Stomach smooth muscle (tissue), 2 donors: ENCODE data around the gene ZCCHC14.
A peak's percentile ranks its signal among the peaks of the same experiment; 100 is the strongest.

ENCODE experiments used
- H3K27ac ChIP-seq: one replicate; pipeline ENCODE4 v1.7.0; 2013; ENCODE audit warnings: mild to moderate bottlenecking, low read length, inconsistent platforms
- H3K27me3 ChIP-seq, 2 donors: one replicate each; pipeline ENCODE4 v1.7.0; 2013; ENCODE audit warnings: low read length in 2 of 2; ENCODE audit not compliant: insufficient read depth in 2 of 2, control insufficient read depth in 1 of 2
- H3K36me3 ChIP-seq, 2 donors: one replicate each; pipeline ENCODE4 v1.7.0; 2013; ENCODE audit warnings: low read length in 2 of 2; ENCODE audit not compliant: control insufficient read depth in 2 of 2, insufficient read depth in 2 of 2
- H3K4me1 ChIP-seq: one replicate; pipeline ENCODE4 v1.7.0; 2013; ENCODE audit warnings: low read length; ENCODE audit not compliant: control insufficient read depth, insufficient read depth
- H3K4me3 ChIP-seq, 2 donors: one replicate each; pipeline ENCODE4 v1.7.0; 2013; ENCODE audit warnings: low read length in 2 of 2
- H3K9ac ChIP-seq, 2 donors: one replicate each; pipeline ENCODE4 v1.7.0; 2013; ENCODE audit warnings: low read length in 2 of 2, mild to moderate bottlenecking in 1 of 2
- H3K9me3 ChIP-seq, 2 donors: one replicate each; pipeline ENCODE4 v1.7.0; 2013; ENCODE audit warnings: low read length in 2 of 2; ENCODE audit not compliant: control insufficient read depth in 2 of 2
- donor health status: healthy.
- donor health status: Pancreatic carcinoma.

ZCCHC14 gene

DNA sequence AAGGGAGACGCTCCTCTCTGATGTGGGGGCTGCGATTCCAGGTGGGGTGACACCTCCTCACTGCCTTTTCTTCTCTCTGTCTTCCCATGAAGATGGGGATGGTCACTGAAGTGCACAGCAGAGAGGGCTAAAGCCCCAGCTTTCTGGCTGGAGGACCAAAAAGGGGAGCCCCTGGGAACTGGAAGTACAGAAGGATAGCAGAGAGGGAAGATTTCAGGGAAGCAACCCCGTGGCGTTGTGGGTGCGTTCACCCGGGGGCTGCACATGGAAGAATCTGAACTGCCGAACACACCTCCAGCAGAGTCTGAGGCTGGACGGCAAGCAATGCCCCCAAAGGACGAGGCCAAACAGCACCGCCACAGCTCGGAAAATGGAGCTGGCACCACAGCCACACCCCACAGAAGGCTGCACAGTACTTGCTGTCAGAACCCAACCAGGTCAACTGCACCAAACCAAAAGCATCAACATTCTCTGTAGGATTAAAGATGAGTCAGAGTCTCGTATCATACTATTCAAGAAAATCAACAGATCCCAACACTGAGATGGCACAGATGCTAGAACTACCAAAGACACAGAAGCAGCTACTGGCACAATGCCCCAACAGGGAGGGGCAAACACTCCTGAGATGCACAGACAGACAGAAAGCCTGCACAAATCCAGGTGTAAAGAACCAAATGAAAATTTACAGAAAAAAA is 50.8 kb downstream of the ZCCHC14 start:
- H3K27ac ChIP-seq = no peak overlapping the region
- H3K4me3 ChIP-seq = no peak overlapping the region
- no peak overlapping the region for H3K9ac ChIP-seq
- peaks cover 6% of the 10 kb centered on the region for H3K4me1 ChIP-seq
- peaks cover 0 to 4% of the 10 kb centered on the region in 2 donors for H3K9me3 ChIP-seq
- H3K27me3 ChIP-seq = no peaks in the 10 kb centered on the region
- H3K36me3 ChIP-seq = peaks cover 0 to 6% of the 10 kb centered on the region in 2 donors

DNA sequence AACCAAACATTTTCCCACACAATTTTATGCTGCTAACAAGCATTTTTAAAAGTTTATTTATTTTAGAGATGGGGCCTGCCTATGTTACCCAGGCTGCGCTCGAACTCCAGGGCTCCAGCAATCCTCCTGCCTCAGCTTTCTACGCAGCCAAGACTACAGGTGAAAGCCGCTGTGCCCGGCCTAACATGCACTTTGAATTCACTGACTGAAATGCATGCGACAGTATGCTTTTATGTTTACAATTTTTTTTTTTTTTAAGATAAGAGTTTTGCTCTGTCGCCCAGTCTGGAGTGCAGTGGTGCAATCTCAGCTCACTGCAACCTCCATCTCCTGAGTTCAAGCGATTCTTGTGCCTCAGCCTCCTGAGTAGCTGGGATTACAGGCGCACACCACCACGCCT is 52.9 kb downstream of the ZCCHC14 start:
- H3K9me3 ChIP-seq = peaks cover 0 to 4% of the 10 kb centered on the region in 2 donors
- H3K9ac ChIP-seq = no peak overlapping the region
- no peak overlapping the region for H3K4me3 ChIP-seq
- peaks cover 8% of the 10 kb centered on the region for H3K4me1 ChIP-seq
- peaks cover 0 to 4% of the 10 kb centered on the region in 2 donors for H3K36me3 ChIP-seq
- H3K27ac ChIP-seq = no peak overlapping the region
- no peaks in the 10 kb centered on the region for H3K27me3 ChIP-seq

DNA sequence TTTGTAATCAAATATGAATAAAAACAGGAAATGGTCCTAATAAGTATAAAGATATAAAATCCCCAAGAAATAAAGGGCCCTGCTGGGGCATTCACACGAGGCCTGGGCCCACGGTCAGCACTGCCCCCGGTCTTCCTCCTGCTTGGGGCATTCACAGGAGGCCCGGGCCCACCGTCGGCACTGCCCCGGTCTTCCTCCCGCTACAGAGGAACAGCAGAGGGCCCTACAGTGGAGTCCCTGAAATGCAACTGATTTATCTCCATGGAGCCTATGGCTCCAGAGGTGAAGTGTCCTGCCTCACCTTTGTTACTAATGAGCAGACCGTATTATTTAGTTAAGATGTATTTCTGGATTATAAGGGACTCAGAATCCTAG is 54.2 kb downstream of the ZCCHC14 start:
- Histone ChIP-seq H3K9me3 (no peaks in the 10 kb centered on the region), H3K36me3 (no peaks in the 10 kb centered on the region), H3K4me3 (no peak overlapping the region), H3K4me1 (peaks cover 8% of the 10 kb centered on the region), H3K9ac (no peak overlapping the region), H3K27me3 (no peaks in the 10 kb centered on the region), H3K27ac (no peak overlapping the region)

DNA sequence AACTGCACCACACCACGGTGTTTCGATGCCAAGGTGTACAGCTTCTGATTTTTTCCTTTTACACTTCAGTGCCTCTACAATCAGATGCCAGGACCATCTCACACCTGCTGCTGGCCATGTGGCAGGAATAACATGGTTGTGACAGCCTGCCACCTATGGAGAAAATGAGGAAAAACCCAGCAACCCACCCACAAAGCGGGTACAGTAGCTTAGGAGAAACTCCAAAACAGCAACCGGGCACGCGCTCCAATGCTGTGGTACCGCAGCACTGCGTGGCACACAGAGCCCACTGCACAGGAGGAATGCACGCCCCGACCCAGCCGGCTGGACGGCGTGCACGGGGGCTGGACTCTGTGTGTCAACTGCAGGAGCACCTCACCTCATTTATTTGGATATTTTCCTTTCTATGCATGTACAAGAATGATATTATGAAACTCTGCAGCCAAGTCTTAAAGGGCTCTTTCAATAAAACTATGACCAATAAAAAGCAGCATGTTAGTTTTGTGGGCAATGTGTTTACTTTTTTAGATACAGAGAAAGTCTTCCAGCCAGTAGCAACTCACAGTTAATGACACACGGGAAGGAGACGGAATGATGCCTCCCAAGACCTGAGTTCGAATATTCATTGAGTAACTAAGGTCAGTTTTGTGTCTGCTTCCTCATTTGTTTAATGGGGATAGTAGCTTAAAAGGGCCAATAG is 54.8 kb downstream of the ZCCHC14 start:
- Histone ChIP-seq H3K4me1 (peaks cover 8% of the 10 kb centered on the region), H3K36me3 (no peaks in the 10 kb centered on the region), H3K27me3 (no peaks in the 10 kb centered on the region), H3K27ac (no peak overlapping the region), H3K9ac (no peak overlapping the region), H3K9me3 (no peaks in the 10 kb centered on the region), H3K4me3 (no peak overlapping the region)

DNA sequence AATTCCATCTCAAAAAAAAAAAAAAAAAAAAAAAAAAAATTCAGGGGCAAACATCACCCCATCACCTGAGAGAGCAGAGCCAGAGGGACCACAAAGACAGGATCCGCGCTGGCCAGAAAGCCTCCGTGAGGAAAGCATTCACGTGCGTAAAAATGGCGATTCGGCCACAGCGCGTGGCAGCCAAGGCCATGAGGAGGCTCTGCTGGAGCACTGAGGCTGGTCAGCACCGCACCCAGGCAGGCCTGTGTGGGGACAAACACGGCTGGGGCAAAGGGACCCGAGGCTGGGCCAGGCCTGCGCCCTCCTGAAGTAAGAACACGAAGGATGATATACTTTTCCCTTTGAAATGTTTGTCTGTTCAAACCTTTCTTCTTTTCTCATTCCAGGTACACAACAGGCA is 55.5 kb downstream of the ZCCHC14 start:
- Histone ChIP-seq H3K36me3 (peaks cover 0 to 2% of the 10 kb centered on the region in 2 donors), H3K27ac (no peak overlapping the region)

DNA sequence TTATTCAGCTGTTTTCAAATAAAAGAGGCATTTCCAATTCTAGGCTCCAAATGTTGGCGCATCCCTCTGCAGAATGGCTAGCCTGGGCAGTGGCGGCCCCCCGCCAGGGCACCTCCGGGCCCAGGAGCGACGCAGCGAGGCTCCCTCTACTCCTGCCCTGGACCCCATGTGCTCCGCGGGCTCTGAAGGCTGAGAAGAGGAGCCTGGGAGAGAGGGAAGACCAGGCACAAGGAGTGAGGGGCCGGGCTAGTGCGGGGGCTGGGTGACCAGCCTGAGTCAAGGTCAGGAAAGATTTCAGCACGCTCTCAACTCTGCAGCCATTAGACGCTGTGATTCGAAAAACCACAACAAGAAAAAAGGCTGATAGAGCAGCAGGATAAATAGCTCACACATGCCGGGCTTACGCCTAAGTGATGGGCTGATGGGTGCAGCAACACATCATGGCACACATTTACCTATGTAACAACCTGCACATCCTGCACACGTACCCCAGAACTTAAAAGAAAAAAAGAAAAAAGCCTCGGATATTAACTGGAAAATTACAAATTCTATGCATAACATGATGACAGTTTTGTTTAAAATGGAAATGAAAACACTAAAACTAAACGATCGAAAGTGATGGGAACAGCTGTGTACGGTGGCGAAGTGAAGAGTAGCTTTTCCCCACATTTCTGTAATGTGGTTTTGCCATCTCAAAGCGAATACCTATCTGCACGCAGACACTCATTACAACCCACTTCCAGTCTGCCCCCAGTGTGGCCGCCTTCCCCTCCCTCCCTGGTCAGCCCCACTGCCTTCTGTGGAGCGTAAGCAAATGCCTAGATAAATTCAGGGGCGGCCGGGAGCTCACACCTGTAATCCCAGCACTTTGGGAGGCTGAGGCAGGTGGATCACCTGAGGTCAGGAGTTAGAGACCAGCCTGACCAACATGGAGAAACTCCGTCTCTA is 56.3 kb downstream of the ZCCHC14 start:
- Histone ChIP-seq H3K27me3 (no peaks in the 10 kb centered on the region), H3K9ac (peak overlapping the region in 1 of 2 donors; percentile 38), H3K9me3 (no peaks in the 10 kb centered on the region), H3K27ac (peak overlapping the region; percentile 18), H3K4me1 (peaks cover 16% of the 10 kb centered on the region), H3K36me3 (peaks cover 2 to 7% of the 10 kb centered on the region in 2 donors), H3K4me3 (no peak overlapping the region)

More for the DNA sequence above, 55.5 kb downstream of the ZCCHC14 start:
- Histone ChIP-seq H3K9me3 (no peaks in the 10 kb centered on the region), H3K4me3 (no peak overlapping the region), H3K9ac (no peak overlapping the region), H3K27me3 (no peaks in the 10 kb centered on the region), H3K4me1 (peaks cover 11% of the 10 kb centered on the region)

DNA sequence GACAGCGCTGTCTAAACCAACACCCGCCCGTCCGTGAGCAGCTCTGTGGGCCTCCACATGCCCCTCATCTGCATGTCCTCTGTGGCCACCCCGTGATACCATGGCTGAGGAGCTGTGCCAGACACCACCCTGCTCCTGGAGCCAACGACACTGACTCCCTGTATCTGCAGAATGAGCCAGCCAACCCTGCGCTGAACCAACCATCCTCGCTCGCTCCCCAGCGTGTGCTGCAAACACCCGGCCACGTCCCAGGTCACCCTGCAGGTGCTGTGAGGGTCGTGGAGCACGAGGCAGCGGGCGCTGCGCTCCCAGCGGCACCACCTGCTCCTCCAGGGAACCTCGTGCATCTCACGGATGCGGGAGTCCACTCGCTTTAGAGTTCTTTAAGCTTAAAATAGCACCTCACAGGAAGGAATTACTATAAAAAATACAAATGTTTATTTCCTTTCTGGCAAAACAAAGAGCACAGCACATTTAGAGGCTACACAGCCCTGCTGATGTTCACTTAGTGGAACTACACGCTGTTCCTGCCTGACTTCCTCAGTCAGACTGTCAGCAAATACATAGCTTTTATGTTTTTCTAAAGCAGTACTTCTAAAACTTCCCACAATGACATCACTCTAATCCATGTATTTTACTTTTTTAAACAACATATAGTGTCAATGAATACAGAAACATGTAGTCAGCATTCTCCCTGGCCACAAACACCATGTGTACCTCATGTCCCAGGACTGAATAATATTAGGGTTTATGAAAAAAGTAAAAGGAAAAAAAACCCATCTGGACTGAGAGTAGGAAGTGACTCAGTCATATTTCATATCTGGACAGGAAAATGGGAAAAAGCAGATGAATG is 57.2 kb downstream of the ZCCHC14 start:
- Histone ChIP-seq H3K9me3 (no peaks in the 10 kb centered on the region), H3K36me3 (peaks cover 3 to 8% of the 10 kb centered on the region in 2 donors), H3K27ac (peak overlapping the region; percentile 18), H3K4me1 (peaks cover 16% of the 10 kb centered on the region), H3K27me3 (no peaks in the 10 kb centered on the region), H3K4me3 (peak overlapping the region in 1 of 2 donors; percentile 19), H3K9ac (peak overlapping the region in 1 of 2 donors; percentile 38)

DNA sequence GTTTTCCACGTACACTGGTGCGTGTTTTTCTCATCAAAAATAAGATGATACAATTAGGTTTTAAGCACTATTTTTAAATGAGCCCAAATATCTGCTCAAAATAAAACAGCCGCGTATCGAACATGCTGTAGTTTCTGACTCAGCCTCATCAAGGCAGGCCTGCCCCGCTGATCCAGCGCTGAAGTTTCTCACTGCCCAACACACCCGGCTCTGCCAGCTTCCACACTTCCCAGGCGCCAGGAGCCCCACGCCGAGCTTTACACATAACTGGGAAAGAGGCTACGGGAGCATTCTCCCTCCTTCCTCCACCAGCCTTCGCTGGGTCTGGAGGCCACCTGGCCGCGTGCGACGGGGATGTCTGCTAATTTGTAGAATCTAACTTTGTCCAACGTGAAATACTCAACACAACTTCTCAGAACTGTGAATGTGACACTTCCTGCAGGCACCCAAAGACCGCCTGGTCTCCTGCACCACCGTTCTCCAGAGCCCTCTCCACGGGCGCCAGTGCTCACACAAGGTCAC is 58.6 kb downstream of the ZCCHC14 start:
- Histone ChIP-seq H3K9me3 (no peaks in the 10 kb centered on the region), H3K27ac (no peak overlapping the region), H3K4me1 (peaks cover 16% of the 10 kb centered on the region), H3K27me3 (no peaks in the 10 kb centered on the region), H3K36me3 (peaks cover 3 to 8% of the 10 kb centered on the region in 2 donors), H3K9ac (no peak overlapping the region), H3K4me3 (no peak overlapping the region)

DNA sequence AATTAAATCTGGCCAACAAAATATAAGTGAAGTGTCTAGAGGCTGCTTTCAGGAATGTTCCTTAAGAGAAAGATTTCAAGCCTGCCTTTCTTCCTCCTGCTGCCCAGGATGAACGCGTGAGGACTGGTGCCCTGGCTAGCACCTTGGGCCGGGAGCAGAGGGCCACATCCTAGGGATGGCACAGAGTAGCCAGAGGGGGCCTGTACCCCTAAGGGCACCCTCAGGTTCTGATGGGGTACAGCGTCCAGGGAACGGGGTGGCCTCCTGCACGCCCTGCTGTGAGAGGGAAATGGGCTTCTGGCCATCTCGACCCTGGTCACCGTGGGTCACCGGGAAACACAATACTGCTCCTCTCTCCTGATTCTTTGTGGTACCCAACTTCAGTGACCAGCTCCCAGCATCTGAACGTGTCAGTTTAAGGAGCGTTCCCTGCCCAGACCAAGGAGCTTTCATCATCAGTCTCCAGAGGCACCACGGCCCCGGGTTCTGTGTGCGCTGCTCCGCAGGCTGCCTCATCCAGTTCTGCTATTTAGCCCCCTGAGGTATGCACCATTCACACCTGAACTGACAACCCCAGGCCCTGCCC is 60.4 kb downstream of the ZCCHC14 start:
- peaks cover 6 to 10% of the 10 kb centered on the region in 2 donors for H3K36me3 ChIP-seq
- H3K9ac ChIP-seq = no peak overlapping the region
- H3K27ac ChIP-seq = peak overlapping the region; percentile 6
- H3K4me3 ChIP-seq = no peak overlapping the region
- no peaks in the 10 kb centered on the region for H3K9me3 ChIP-seq
- peaks cover 16% of the 10 kb centered on the region for H3K4me1 ChIP-seq
- no peaks in the 10 kb centered on the region for H3K27me3 ChIP-seq
